Ishikawa (cell line): Measurements from ENCODE around the gene GOSR1.

ENCODE experiments used
- CEBPB ChIP-seq: IDR thresholded peaks from 2 replicates; pipeline ENCODE4 v1.6.1; 2012
- CREB1 ChIP-seq: IDR thresholded peaks from 2 replicates; pipeline ENCODE4 v1.6.1; 2012; ENCODE audit warnings: low read depth
- EGR1 ChIP-seq: IDR thresholded peaks from 2 replicates; pipeline ENCODE4 v1.6.1; 2012
- EP300 ChIP-seq: IDR thresholded peaks from 2 replicates; pipeline ENCODE4 v1.6.1; 2012; ENCODE audit warnings: borderline replicate concordance
- FOXM1 ChIP-seq: IDR thresholded peaks from 2 replicates; pipeline ENCODE4 v1.6.1; 2012; ENCODE audit warnings: low read depth, borderline replicate concordance
- NFIC ChIP-seq: IDR thresholded peaks from 2 replicates; pipeline ENCODE4 v1.6.1; 2012
- RAD21 ChIP-seq: IDR thresholded peaks from 2 replicates; pipeline ENCODE4 v1.6.1; 2012; ENCODE audit warnings: low read depth
- REST ChIP-seq: IDR thresholded peaks from 2 replicates; pipeline ENCODE4 v1.6.1; 2012; ENCODE audit warnings: low read depth, mild to moderate bottlenecking
- TAF1 ChIP-seq: IDR thresholded peaks from 2 replicates; pipeline ENCODE4 v1.6.1; 2012; ENCODE audit warnings: low read depth, mild to moderate bottlenecking
- TCF12 ChIP-seq: IDR thresholded peaks from 2 replicates; pipeline ENCODE4 v1.6.1; 2012; ENCODE audit warnings: low read depth
- TEAD4 ChIP-seq: IDR thresholded peaks from 2 replicates; pipeline ENCODE4 v1.6.1; 2012
- YY1 ChIP-seq: IDR thresholded peaks from 2 replicates; pipeline ENCODE4 v1.6.1; 2012; ENCODE audit warnings: low read depth
- ZBTB7A ChIP-seq: IDR thresholded peaks from 2 replicates; pipeline ENCODE4 v1.6.1; 2012; ENCODE audit warnings: low read depth
- TF ChIP-seq, protein P1 (sequence below): IDR thresholded peaks from 2 replicates; pipeline ENCODE4 v1.6.1; 2012
- TF ChIP-seq, protein P2 (sequence below): IDR thresholded peaks from 2 replicates; pipeline ENCODE4 v1.6.1; 2012

Gene GOSR1

GRCh38 chr17:30514895-30515596 is 37.8 kb downstream of the GOSR1 start:
- TF ChIP-seq YY1 (no peak), FOXM1 (no peak), EGR1 (no peak), CEBPB (no peak), TEAD4 (no peak), RAD21 (no peak), ZBTB7A (no peak), REST (no peak), CREB1 (no peak), EP300 (no peak), TAF1 (no peak), NFIC (no peak), TCF12 (no peak)
- TF ChIP-seq, protein P1, sequence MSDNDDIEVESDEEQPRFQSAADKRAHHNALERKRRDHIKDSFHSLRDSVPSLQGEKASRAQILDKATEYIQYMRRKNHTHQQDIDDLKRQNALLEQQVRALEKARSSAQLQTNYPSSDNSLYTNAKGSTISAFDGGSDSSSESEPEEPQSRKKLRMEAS: no peak
- TF ChIP-seq, protein P2, sequence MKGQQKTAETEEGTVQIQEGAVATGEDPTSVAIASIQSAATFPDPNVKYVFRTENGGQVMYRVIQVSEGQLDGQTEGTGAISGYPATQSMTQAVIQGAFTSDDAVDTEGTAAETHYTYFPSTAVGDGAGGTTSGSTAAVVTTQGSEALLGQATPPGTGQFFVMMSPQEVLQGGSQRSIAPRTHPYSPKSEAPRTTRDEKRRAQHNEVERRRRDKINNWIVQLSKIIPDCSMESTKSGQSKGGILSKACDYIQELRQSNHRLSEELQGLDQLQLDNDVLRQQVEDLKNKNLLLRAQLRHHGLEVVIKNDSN: no peak

- TF ChIP-seq TEAD4: no peak
- no peak for TF ChIP-seq TCF12
- TF ChIP-seq NFIC: no peak
- no peak for TF ChIP-seq EGR1
- no peak for TF ChIP-seq ZBTB7A
- TF ChIP-seq EP300: no peak
- TF ChIP-seq REST: no peak
- TF ChIP-seq, protein P1: no peak
- no peak for TF ChIP-seq YY1
- no peak for TF ChIP-seq TAF1
- no peak for TF ChIP-seq CREB1
- TF ChIP-seq RAD21: no peak
- TF ChIP-seq CEBPB: no peak
- TF ChIP-seq, protein P2: no peak
- TF ChIP-seq FOXM1: no peak
Observed at GRCh38 chr17:30517786-30518185, 40.6 kb downstream of the GOSR1 start.

GRCh38 chr17:30519166-30519565 is 42.0 kb downstream of the GOSR1 start:
- TF ChIP-seq TAF1 (no peak), REST (no peak), RAD21 (no peak), FOXM1 (no peak), TEAD4 (no peak), EGR1 (no peak)
- TF ChIP-seq, protein P1: no peak
- TF ChIP-seq, protein P2: no peak

GRCh38 chr17:30519707-30520106 is 42.5 kb downstream of the GOSR1 start:
- TF ChIP-seq RAD21: no peak
- TF ChIP-seq TCF12: no peak
- TF ChIP-seq, protein P1: no peak
- TF ChIP-seq CREB1: no peak
- no peak for TF ChIP-seq CEBPB
- TF ChIP-seq EGR1: no peak
- no peak for TF ChIP-seq EP300
- TF ChIP-seq TEAD4: no peak
- TF ChIP-seq NFIC: no peak
- TF ChIP-seq TAF1: no peak
- TF ChIP-seq FOXM1: no peak
- TF ChIP-seq, protein P2: no peak
- TF ChIP-seq REST: no peak
- TF ChIP-seq ZBTB7A: no peak
- TF ChIP-seq YY1: no peak
